Measurements from ENCODE around the gene RETREG3. TPM values are rescaled to one million over a fixed set of nuclear protein-coding genes. Genes with fewer than 3 reads are reported as not detected.
"Not testable (repeated sequence)": the region's sequence is repeated elsewhere in the genome, so short reads cannot be mapped to it uniquely, and the experiment has no call there.

Gene RETREG3
- total and polyA plus RNA-seq, 2 of the 4 experiments (the other 2 are of a cell fraction) = 18.1 to 44.1 TPM

- in situ Hi-C loops (cut with MboI; ENCODE audit: low sequenced_read_pairs); H3K36me3 ChIP-seq (ENCODE audit: control insufficient read depth, insufficient read depth, low read length); H3K4me3 ChIP-seq (ENCODE audit: insufficient read depth, low read depth, low read length); H3K56ac ChIP-seq (ENCODE audit: extremely low read depth, insufficient read depth, low read length); H3K14ac ChIP-seq (replicated peaks; ENCODE audit: low read depth, low read length); H4K20me1 ChIP-seq (ENCODE audit: insufficient read depth, low read length); H3K27me3 ChIP-seq (ENCODE audit: control insufficient read depth, insufficient read depth, low read length); dilution Hi-C loops (cut with HindIII; ENCODE audit: low sequenced_read_pairs, unreplicated experiment); H4K8ac ChIP-seq (ENCODE audit: low read depth in 2 of 2, low read length in 2 of 2); H3K9ac ChIP-seq (ENCODE audit: low read depth, low read length); H4K91ac ChIP-seq (ENCODE audit: insufficient read depth, low read depth, low read length); H3K4me2 ChIP-seq (ENCODE audit: low read depth, low read length); CTCF ChIA-PET; H2BK20ac ChIP-seq (ENCODE audit: low read depth, low read length); H3K23ac ChIP-seq (ENCODE audit: low read depth, low read length); H3K4ac ChIP-seq (ENCODE audit: low read depth, low read length); H2AK9ac ChIP-seq (replicated peaks; ENCODE audit: low read depth, low read length, poor library complexity); H2AFZ ChIP-seq (replicated peaks; ENCODE audit: low read length, poor library complexity); H2AK5ac ChIP-seq (ENCODE audit: low read depth, low read length); H3K9me3 ChIP-seq (ENCODE audit: control insufficient read depth, insufficient read depth, low read length); H2BK5ac ChIP-seq (ENCODE audit: low read depth, low read length, poor library complexity, severe bottlenecking); intact Hi-C loops (cut with micrococcal nuclease); BruUV-seq (replicated peaks); H3K4me1 ChIP-seq (ENCODE audit: control insufficient read depth, insufficient read depth, low read length); H4K5ac ChIP-seq (ENCODE audit: low read depth, low read length); H2BK120ac ChIP-seq (ENCODE audit: low read depth, low read length); H3K9me1 ChIP-seq (ENCODE audit: insufficient read depth, low read length); DNase-seq; POLR2A ChIA-PET (ENCODE audit: unreplicated experiment); H3K27ac ChIP-seq (ENCODE audit: insufficient read depth, low read length); H3K18ac ChIP-seq (ENCODE audit: low read depth, low read length); H2BK15ac ChIP-seq (ENCODE audit: low read depth, low read length): not testable (repeated sequence)
- TF ChIP-seq, protein P1, sequence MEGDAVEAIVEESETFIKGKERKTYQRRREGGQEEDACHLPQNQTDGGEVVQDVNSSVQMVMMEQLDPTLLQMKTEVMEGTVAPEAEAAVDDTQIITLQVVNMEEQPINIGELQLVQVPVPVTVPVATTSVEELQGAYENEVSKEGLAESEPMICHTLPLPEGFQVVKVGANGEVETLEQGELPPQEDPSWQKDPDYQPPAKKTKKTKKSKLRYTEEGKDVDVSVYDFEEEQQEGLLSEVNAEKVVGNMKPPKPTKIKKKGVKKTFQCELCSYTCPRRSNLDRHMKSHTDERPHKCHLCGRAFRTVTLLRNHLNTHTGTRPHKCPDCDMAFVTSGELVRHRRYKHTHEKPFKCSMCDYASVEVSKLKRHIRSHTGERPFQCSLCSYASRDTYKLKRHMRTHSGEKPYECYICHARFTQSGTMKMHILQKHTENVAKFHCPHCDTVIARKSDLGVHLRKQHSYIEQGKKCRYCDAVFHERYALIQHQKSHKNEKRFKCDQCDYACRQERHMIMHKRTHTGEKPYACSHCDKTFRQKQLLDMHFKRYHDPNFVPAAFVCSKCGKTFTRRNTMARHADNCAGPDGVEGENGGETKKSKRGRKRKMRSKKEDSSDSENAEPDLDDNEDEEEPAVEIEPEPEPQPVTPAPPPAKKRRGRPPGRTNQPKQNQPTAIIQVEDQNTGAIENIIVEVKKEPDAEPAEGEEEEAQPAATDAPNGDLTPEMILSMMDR (conservative IDR thresholded peaks at IDR 0.05; ENCODE audit: low read depth, low read length) = 0 out of 2 replicates have a peak, but pooled peaks have one; percentile 8
- peaks cover 12 to 42% of the 10 kb centered on the region in 2 experiments for H3K79me1 ChIP-seq (ENCODE audit: low read depth in 1 of 2, low read length in 2 of 2)
- no CpG with 5 or more reads among the region's 5 CpGs for WGBS, 2 experiments (ENCODE audit: extremely low coverage in 2 of 2, insufficient read length in 1 of 2)
- ATAC-seq (ENCODE audit: low read depth) = peak; percentile 22; the same call in 1 of the 2 replicates
Observed at GRCh38 chr17:42555961-42556617, 53.1 kb downstream of the RETREG3 start.

Measured in IMR-90 (cell line).